GM19239 (cell line): ENCODE data around the gene SLC25A17.
A peak's percentile ranks its signal among the peaks of the same experiment; 100 is the strongest.
"Not testable (repeated sequence)": the region's sequence is repeated elsewhere in the genome, so short reads cannot be mapped to it uniquely, and the experiment has no call there.

ENCODE experiments used
- DNase-seq: peaks from one replicate; pipeline ENCODE4 v3.0.0; 2011; ENCODE audit warnings: low spot score; ENCODE audit not compliant: insufficient read length
- FAIRE-seq: peaks from 2 replicates; lab custom pipeline; 2011; peaks lifted over from hg19 to GRCh38; lab: Jason Lieb, UNC

SLC25A17 gene

DNA sequence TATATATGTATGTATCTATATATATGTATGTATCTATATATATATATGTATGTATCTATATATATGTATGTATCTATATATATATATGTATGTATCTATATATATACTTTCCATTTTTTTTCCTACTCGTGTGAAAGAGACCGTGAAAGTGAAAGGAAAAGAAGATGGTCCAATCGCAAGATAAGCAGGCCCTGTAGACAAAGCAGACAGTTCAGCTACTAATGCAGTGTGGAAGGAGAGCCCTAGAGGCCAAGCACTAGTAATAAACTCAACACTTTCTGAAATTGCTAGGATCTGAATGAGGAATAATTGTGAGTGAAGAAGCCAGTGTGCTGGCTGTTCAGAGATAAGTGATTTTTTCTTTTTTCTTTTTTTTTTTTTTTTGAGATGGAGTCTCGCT, 92.6 kb downstream of the SLC25A17 start:
- no peak for FAIRE-seq
- DNase-seq, result peak; percentile 28

- no peak for FAIRE-seq
- no peak for DNase-seq
Observed at GRCh38 chr22:40723396-40723933, 95.7 kb downstream of the SLC25A17 start.

DNA sequence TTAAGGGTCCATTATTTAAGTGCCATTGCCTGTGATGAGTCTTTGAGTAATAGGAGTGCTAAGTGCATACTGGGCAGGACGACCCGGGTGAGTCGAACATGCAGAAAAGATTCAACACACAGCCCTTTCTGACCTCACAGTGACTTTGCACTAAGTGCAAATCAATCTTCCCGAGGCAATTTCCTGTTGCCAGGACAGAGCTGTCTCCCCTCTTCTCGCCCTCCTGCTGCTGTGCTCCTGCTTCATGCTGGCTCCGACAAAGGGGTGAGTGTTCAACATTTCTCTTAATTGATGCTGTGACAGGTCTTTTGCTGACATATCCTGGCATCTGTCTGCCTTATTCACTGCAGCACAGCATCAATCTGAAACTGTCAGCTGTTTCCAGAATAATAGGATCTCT, 97.9 kb downstream of the SLC25A17 start:
- no peak for DNase-seq
- FAIRE-seq, result no peak

DNA sequence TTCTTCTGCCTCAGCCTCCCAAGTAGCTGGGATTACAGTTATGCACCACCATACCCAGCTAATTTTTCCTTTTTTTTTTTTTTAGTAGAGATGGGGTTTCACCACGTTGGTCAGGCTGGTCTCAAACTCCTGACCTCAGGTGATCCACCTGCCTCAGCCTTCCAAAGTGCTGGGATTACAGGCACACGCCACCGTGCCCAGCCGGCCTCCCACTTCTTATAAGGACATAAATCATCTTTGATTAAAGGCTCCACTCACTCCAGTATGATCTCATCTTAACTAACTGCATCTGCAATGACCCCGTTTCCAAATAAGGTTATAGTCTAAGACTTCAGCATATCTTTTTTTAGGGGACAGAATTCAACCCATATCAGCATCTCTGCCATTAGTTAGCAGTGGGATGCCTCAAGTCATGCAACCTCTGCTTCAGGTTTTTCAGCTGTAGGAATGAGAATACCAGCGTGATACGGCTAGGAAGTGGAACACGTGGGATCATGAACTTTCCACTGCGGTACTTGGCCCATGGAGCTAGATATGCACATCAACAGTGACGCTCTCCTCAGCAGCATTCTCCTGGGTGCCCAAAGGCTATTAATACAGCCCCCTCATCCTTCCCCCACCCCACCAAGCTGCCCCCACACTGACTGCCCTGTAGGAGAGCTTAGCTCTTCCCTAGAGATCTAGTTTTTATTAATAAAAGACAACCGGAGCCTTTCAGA, 98.4 kb downstream of the SLC25A17 start:
- no peak for DNase-seq
- FAIRE-seq, result no peak

DNA sequence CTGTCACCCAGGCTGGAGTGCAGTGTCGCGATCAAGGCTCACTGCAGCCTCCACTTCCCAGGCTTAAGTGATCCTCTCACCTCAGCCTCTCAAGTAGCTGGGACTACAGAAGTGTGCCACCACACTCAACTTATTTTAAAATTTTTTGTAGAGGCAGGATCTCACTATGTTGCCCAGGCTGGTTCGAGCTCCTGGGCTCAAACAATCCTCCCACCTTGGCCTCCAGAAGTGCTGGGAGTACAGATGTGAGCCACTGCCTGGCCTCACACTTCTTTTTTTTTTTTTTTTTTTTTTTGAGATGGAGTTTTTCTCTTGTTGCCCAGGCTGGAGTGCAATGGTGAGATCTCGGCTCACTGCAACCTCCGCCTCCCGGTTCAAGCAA, 99.0 kb downstream of the SLC25A17 start:
- not testable (repeated sequence) for FAIRE-seq, DNase-seq
